Tibial artery (tissue), 4 donors: ENCODE measurements around the gene WDR93.
"Not testable (repeated sequence)": the region's sequence is repeated elsewhere in the genome, so short reads cannot be mapped to it uniquely, and the experiment has no call there.

Experiments used
- DNase-seq, 2 donors: peaks; one replicate each; pipeline ENCODE4 v3.0.0-alpha.2; 2019
- H3K27ac ChIP-seq, 2 donors: fragments of 200-600 bp; sonication (generic) in 1 of 2; 1 replicate in 1 of 2; 2 replicates in 1 of 2; pipeline ENCODE4 v1.5.1; 2018 to 2019; ENCODE audit warnings: mild to moderate bottlenecking in 1 of 2
- H3K27me3 ChIP-seq, 2 donors: fragments of 200-600 bp; sonication (generic) in 1 of 2; one replicate each; pipeline versions ENCODE4 v1.5.1 to v1.6.0; 2016 to 2019
- H3K36me3 ChIP-seq, 3 donors: fragments of 200-600 bp; sonication (generic) in 2 of 3; one replicate each; pipeline ENCODE4 v1.5.1; 2016 to 2019; ENCODE audit warnings: mild to moderate bottlenecking in 2 of 3
- H3K4me1 ChIP-seq, 4 donors: fragments of 200-600 bp; sonication (generic) in 2 of 4; 1 replicate in 3 of 4; 2 replicates in 1 of 4; pipeline ENCODE4 v1.5.1; 2016 to 2019
- H3K4me3 ChIP-seq, 2 donors: fragments of 200-600 bp; sonication (generic) in 1 of 2; 1 replicate in 1 of 2; 2 replicates in 1 of 2; pipeline ENCODE4 v1.5.1; 2018 to 2019; ENCODE audit warnings: mild to moderate bottlenecking in 2 of 2
- H3K9me3 ChIP-seq, 3 donors: fragments of 200-600 bp; sonication (generic) in 1 of 3; one replicate each; pipeline ENCODE4 v1.5.1; 2016 to 2019
- intact Hi-C: fragments of 100-400 bp; cut with DNase I; formaldehyde crosslinking; loops from one replicate; pipeline ENCODE4 v1.15.0; 2023; ENCODE audit warnings: low total_unique reads
- TF ChIP-seq, protein P1 (sequence below), 2 experiments: fragments of 200-600 bp in 1 of 2; fragments of 450-650 bp in 1 of 2; IDR thresholded peaks; one replicate each; pipeline ENCODE4 v1.5.1; 2017 to 2019; ENCODE audit warnings: antibody characterized with exemption in 2 of 2, mild to moderate bottlenecking in 1 of 2, moderate library complexity in 1 of 2

The WDR93 gene

DNA sequence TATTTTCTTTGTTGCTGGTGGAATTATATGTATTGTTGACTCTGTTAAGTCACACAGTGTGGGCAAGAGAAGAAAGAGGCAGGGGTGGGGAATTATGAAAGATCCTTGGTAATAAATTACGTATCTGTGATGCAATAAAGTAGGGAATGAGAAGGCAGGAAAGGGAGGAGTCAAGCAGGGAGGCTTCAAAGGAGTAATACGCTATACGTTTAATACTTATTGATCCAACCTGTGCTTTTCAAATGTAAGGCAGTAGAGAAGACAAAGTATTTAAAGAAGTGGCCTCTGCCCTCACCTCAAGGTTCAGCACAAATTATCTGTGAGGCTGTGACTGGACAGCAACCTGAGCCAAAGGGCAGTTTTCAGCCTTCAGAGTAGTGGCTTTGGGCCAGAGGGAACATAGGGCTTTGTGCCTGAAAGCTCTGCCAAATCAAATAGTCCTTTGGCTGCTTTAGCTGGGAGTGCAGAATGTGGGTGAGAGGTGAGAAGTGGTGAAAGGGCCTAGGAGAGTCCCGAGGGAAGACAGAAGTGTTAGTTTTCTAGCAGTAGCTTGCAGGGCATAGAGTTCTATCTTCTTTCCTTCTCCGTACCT lies 10.2 kb upstream of the WDR93 start:
- intact Hi-C loops = no loop called here
- DNase-seq = peak; percentile 81 to 91
- Histone ChIP-seq H3K4me3 (no peak overlapping the region), H3K4me1 (peaks cover 0 to 28% (median 9%) of the 10 kb centered on the region in 4 donors), H3K9me3 (no peaks in the 10 kb centered on the region), H3K36me3 (peaks cover 0 to 20% (median 5%) of the 10 kb centered on the region in 3 donors), H3K27me3 (no peaks in the 10 kb centered on the region), H3K27ac (peak overlapping the region; percentile 31 to 43)
- TF ChIP-seq, protein P1, sequence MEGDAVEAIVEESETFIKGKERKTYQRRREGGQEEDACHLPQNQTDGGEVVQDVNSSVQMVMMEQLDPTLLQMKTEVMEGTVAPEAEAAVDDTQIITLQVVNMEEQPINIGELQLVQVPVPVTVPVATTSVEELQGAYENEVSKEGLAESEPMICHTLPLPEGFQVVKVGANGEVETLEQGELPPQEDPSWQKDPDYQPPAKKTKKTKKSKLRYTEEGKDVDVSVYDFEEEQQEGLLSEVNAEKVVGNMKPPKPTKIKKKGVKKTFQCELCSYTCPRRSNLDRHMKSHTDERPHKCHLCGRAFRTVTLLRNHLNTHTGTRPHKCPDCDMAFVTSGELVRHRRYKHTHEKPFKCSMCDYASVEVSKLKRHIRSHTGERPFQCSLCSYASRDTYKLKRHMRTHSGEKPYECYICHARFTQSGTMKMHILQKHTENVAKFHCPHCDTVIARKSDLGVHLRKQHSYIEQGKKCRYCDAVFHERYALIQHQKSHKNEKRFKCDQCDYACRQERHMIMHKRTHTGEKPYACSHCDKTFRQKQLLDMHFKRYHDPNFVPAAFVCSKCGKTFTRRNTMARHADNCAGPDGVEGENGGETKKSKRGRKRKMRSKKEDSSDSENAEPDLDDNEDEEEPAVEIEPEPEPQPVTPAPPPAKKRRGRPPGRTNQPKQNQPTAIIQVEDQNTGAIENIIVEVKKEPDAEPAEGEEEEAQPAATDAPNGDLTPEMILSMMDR (IDR thresholded peaks at IDR 0.05) = no peak

DNA sequence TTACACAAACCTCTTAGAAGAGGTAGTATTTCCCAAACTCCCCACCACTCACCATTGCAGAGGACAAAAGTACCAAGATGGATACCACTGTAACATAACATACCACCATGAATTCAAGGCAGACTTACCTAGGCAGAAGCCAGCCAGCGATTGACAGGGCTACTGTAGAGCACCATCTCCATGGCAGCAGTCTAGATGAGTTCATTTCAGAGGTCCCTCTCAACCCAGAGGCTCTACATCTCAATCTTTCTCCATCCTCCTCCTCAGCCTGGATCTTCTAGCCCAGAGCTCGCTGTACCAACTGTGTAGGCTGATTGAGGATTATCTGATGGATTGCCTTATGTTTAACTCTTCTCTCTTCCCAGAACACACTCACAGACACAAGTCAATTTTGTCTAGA lies 9.5 kb upstream of the WDR93 start:
- Histone ChIP-seq H3K9me3 (no peaks in the 10 kb centered on the region), H3K4me3 (no peak overlapping the region), H3K27me3 (no peaks in the 10 kb centered on the region), H3K36me3 (peaks cover 0 to 20% (median 5%) of the 10 kb centered on the region in 3 donors), H3K27ac (no peak overlapping the region), H3K4me1 (peaks cover 0 to 28% (median 9%) of the 10 kb centered on the region in 4 donors)
- intact Hi-C loops = no loop called here
- no peak for DNase-seq
- TF ChIP-seq, protein P1 (IDR thresholded peaks at IDR 0.05) = no peak

DNA sequence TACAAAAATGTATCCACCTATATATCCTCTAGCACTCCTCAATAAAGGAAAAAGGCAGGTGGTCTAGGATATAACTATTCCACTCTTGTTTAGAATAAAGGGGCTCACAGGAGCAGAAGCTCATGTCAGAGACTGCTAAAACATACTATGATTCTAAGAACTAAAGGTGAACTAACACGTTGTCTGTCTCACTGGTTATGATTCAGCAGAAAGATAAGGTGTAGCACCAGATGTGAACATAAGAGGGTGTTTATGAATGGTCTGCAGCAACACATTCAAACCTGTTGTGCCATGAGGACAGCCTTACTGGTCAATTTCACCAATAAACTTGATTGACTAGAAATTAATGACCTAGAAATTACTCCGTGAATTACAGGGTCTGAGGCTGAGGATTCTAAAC lies 4.6 kb upstream of the WDR93 start:
- Histone ChIP-seq H3K4me3 (no peak overlapping the region), H3K36me3 (peaks cover 0 to 20% (median 5%) of the 10 kb centered on the region in 3 donors), H3K27me3 (no peaks in the 10 kb centered on the region), H3K9me3 (no peaks in the 10 kb centered on the region), H3K27ac (no peak overlapping the region), H3K4me1 (peaks cover 0 to 22% (median 7%) of the 10 kb centered on the region in 4 donors)
- TF ChIP-seq, protein P1 (IDR thresholded peaks at IDR 0.05) = no peak
- no peak for DNase-seq
- intact Hi-C loops = no loop called here

DNA sequence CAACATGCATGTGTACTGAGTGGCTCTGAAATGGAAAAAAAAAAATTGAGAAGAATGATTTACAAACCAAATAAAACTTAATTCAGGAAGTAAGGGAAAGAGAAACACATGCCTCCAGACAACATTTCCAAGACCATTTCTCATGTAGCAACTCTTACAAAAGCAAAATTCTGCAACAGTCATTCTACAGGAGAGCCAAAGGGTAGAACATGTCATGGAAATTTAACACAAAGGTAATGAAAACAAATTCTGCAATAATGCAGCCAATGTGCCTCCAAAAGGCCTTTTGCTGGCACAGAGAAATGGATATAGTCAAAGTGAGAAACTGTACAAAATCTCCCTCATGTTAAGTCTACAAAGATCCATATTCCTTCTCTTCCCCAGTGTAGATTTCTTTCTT lies 4.1 kb upstream of the WDR93 start:
- H3K36me3 ChIP-seq = peaks cover 0 to 20% (median 5%) of the 10 kb centered on the region in 3 donors
- no peaks in the 10 kb centered on the region for H3K9me3 ChIP-seq
- DNase-seq = no peak
- H3K4me3 ChIP-seq = no peak overlapping the region
- H3K27me3 ChIP-seq = no peaks in the 10 kb centered on the region
- TF ChIP-seq, protein P1 (IDR thresholded peaks at IDR 0.05) = no peak
- no peak overlapping the region for H3K27ac ChIP-seq
- H3K4me1 ChIP-seq = peaks cover 0 to 16% (median 6%) of the 10 kb centered on the region in 4 donors
- intact Hi-C loops = no loop called here

DNA sequence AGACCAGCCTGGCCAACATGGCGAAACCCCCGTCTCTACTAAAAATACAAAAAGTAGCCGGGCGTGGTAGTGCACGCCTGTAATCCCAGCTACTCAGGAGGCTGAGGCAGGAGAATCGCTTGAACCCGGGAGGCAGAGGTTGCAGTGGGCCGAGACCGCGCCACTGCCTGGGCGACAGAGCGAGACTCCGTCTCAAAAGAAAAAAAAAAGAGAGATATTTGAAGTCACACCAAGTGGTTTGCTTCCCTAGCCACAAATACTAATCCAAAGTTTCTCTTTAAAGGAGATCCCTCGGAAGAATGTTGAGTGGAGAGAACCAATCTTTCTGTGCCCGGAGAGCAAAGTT lies 708 bp upstream of the WDR93 start:
- H3K9me3 ChIP-seq, H3K27me3 ChIP-seq, intact Hi-C loops, H3K36me3 ChIP-seq, DNase-seq: not testable (repeated sequence)
- peak overlapping the region; percentile 58 to 88 for H3K4me3 ChIP-seq
- peaks cover 0 to 13% (median 6%) of the 10 kb centered on the region in 4 donors for H3K4me1 ChIP-seq
- H3K27ac ChIP-seq = peak overlapping the region; percentile 27 to 69

DNA sequence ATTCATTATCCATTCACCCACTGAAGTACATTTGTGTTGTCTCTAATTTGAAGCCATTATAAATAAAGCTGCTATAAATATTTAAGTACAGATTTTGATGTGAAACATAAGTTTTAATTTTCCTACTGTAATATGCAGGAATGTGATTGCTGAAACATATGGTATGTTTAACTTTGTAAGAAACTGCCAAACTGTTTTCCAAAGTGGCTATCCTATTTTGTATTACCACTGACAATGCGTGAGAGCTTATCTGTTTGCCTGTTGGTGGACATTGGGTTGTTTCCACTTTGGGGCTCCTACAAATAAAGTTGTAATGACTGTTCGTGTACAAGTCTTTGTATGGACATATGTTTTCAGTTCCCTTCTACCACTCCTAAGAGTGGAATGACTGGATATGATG lies 2.5 kb downstream of the WDR93 start:
- Histone ChIP-seq H3K27me3 (no peaks in the 10 kb centered on the region), H3K36me3 (no peaks in the 10 kb centered on the region), H3K27ac (no peak overlapping the region), H3K4me1 (peaks cover 0 to 9% (median 5%) of the 10 kb centered on the region in 4 donors), H3K4me3 (no peak overlapping the region), H3K9me3 (no peaks in the 10 kb centered on the region)
- intact Hi-C loops = no loop called here
- TF ChIP-seq, protein P1 (IDR thresholded peaks at IDR 0.05) = no peak
- DNase-seq = no peak
